HG03342 (cell line): Measurements from ENCODE around the gene EGLN2.
A peak's percentile ranks its signal among the peaks of the same experiment; 100 is the strongest.
"Not testable (repeated sequence)": the region's sequence is repeated elsewhere in the genome, so short reads cannot be mapped to it uniquely, and the experiment has no call there.

ENCODE experiments used
- ATAC-seq: cut with Tn5 transposase; IDR thresholded peaks from one replicate; pipeline ENCODE4 v1.9.1; 2021; ENCODE audit warnings: mild to moderate bottlenecking, moderate library complexity; ENCODE audit not compliant: unreplicated experiment

Gene EGLN2

DNA sequence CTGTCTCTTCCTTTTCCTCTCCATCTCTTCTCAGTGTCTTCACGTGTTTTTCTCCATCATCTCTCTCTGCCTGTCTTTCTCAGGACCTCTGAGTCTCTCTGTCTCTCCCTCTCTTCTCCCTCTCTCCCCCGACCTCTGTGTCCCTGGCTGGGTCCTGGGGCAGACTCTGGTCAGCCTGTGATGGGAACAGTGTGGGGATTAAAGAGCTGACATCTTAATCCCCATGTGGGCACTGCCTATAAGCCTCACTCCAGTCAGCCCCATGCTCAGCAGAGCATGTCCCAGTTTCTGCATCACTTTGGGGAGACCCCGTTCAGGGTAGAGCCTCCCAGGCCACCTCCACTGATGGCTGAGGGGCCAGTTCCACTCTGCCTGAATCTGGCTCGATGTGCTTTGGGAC, 16.2 kb downstream of the EGLN2 start:
- ATAC-seq: no peak

DNA sequence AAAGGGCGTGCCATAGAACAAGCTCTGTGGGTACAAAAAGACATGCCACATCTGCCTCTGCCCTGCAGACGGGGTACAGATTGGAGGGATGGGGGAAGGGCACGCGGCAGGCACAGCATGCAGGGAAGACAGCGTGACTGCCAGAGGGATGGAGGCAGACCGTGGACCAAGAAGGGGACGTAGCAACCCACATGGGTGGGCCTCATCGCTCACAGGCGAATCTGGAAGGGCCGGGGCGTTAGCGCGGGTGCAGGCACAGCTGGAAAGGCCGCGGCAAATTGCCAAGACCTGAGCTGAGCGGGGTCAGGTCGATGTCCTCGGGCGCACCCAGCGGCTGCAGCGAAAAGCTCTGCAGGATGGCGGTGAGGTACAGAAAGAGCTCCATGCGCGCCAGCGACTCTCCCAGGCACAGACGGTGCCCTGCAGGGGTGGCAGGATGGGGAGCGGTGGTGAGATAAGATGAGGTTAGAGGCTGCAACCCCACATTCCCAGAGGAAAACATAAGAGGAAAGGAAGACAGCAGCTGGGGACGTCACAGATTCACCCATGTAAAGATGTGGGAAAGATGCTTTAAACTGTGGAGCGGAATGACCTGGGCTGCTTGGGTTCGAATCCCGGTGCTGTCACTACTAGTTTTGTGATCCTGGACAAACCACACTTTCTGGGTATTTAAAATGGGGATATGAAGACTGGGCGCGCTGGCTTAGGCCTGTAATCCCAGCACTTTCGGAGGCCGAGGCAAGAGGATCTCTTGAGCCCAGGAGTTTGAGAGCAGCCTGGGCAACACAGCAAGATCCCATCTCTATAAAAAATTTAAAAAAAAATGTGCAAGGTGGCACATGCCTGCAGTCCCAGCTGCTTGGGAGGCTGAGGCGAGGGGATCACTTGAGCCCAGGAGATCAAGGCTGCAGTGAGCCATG, 19.7 kb downstream of the EGLN2 start:
- ATAC-seq: peak; percentile 52

DNA sequence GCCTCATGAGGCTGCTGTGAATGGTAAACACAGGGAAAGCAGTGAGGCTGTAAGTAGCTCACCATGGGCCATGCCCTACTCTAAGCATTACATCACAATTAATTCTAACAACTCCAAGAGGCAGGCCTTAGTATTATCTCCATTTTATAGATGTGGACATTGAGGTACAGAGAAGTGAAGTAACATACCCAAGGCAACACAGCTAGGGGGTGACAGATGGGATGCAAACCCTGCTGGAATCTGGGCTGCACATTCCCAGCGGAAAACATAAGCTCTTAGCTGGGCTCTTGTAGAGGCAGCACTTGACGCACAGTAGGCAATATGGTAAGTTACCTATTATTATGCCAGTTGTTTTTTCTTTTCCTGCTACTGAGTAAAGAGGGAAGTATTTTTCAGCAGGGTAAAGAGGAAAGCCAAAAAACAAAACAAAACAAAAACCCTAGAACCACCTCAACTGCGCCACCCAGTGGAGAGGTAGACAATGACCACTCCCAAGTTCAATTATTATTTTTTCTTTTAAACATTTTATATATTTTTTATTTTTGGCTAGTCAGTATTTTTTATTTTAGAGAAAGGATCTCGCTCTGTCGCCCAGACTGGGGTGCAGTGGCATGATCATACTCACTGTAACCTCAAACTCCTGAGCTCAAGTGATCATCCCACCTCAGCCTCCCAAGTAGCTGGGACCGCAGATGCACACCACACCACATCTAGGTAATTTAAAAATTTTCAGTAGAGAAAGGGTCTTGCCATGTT, 20.7 kb downstream of the EGLN2 start:
- ATAC-seq: not testable (repeated sequence)

DNA sequence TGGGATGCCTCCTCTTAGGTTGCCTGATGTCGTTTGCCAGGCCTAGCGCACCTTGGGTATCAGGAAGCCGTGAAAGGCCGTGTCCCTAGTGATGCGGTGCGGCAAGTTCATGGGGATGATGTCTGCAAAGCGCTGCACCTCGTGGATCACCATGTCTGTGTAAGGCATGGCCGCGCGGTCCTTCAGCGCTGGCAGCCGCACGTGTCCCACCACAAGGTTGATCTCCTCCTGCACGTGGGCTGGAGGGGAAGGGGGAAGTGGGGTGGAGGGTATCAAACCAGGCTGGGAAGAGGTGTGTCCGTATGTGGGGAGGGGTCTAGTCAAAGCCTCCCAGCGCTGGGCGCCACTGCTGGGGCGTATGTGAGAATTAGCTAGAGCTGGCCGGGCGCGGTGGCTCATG, 23.2 kb downstream of the EGLN2 start:
- no peak for ATAC-seq

DNA sequence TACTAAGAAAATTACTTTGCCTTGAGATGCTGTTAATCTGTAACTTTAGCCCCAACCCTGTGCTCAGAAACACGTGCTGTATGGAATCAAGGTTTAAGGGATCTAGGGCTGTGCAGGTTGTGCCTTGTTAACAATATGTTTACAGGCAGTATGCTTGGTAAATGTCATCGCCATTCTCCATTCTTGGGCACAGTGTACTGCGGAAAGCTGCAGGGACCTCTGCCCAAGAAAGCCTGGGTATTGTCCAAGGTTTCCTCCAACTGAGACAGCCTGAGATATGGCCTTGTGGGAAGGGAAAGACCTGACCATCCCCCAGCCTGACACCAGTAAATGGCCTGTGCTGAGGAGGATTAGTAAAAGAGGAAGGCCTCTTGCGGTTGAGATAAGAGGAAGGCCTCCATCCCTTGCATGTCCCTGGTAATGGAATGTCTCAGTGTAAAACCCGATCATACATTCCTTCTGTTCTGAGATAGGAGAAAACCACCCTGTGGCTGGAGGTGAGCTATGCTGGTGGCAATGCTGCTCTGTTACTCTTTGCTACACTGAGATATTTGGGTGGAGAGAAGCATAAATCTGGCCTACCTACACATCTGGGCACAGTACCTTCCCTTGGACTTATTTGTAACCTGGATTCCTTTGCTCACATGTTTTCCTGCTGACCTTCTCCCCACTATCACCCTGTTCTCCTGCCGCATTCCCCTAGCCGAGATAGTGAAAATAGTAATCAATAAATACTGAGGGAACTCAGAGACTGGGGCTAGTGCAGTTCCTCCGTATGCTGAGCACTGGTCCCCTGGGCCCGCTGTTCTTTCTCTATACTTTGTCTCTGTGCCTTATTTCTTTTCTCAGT, 23.9 kb downstream of the EGLN2 start:
- ATAC-seq: not testable (repeated sequence)

DNA sequence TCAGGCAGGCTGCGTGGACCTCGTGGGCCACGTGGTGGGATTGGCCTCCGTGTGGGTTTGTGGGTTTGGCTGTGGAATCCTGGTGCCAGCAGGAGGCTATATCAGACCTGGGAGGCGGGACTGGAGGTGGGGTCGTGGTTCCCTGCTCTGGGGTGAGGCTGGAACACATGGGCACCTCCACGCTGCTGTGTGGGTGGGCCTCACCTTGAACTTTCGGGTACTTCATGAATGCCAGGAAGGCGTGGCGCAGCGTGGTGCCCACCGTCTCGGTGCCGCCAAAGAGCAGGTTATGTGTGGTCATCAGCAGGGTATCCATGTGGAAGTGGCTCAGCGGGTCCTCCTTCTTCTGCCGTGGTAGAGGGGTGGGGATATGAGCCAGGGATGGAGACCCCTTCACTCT, 25.9 kb downstream of the EGLN2 start:
- not testable (repeated sequence) for ATAC-seq

DNA sequence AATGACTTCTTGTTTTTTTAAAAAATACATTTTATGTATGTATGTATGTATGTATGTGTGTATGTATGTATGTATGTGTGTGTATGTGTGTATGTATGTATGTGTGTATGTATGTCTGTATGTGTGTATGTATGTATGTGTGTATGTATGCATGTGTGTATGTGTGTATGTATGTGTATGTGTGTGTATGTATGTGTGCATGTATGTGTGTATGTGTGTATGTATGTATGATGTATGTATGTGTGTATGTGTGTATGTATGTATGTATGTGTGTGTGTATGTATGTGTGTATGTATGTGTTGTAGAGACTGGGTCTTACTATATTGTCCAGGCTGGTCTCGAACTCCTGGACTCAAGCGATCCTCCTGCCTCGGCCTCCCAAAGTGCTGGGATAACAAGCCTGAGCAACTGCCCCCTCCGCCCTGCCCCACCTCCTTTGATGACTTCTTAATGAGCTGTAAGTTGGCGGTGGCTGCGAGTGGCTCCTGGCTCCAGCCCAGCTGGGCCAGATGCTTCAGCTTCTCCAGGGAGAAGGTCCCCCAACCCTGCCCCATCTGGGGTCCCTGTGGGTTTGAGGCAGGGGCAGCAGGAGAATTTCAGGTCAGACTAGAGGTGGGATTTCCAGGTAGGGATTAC, 26.6 kb downstream of the EGLN2 start:
- not testable (repeated sequence) for ATAC-seq

DNA sequence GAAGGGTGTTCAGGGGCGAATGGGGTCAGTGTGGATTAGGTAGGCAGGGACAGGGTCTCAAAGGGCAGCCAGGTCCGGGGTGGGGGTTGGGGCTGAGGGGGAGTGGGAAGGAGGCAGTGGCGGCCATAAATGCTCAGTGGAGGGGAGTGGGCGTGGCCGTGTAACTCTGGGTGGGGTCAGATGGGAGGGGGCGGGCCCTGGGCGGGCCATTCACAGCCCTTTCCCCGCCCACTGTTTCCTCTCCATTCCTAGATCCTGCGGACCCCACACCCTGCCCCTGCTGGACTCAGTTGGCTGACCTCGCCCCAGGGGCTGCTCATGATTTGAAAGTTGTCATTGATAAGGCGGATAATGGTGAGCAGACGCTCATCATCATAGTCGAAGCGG, 27.3 kb downstream of the EGLN2 start:
- ATAC-seq: not testable (repeated sequence)

DNA sequence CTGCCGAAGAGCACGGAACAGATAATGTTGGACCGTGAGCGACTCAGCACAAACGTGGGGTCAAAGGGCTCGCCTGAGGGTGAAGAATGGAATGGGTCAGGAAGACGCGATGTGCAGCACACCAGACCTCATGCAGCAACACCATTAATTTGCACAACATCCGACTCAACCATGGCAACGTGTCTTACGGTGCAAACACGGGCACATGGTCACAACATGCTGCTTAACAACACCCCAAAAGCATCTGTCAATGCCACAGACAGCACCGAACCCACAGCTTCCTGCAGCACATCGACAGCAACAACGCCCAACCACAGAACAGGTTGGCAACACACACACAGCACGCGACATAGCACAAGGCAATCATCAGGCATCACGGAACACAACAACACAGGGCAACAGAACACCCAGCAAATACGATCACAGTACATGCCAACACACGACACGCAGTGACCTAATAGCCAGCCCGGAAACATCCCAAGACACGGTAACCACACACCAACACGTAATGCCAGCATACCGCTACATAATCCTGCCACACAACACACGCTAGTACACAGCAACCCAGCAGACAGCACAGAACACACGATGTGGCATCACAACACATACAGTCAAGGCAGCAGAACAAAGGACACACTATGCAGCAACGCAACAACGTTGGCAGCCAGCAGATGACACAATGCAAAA, 27.9 kb downstream of the EGLN2 start:
- not testable (repeated sequence) for ATAC-seq

DNA sequence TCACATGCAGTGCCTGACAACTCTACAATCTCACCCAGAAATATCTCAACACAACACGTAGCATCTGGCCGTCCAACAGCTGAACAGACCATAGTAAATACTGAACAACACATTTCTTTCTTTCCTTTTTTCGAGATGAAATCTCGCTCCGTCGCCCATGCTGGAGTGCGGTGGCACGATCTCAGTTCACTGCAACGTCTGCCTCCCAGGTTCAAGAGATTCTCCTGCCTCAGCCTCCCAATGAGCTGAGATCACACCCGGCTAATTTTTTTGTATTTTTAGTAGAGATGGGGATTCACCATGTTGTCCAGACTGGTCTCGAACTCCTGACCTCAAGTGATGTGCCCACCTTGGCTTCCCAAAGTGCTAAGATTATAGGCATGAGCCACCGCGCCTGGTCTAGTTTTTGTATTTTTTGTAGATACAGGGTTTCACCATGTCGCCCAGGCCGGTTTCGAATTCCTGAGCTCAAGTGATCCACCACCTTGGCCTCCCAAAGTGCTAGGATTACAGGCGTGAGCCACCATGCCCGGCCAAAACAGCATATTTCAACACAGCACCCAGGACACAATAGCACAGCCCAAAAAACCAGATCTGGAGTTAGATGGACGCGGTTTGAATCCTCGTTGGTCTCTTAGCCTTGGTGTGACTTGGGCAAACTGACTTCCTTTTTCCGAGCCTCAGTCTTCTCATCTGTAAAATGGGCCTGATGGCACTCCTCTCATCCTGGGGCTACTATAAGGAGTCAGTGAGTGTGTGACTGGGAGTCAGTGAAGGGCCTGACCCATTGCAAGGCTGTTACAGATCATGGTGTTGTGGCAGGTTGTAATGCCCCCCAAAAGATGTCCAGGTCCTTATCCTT, 28.6 kb downstream of the EGLN2 start:
- no peak for ATAC-seq

DNA sequence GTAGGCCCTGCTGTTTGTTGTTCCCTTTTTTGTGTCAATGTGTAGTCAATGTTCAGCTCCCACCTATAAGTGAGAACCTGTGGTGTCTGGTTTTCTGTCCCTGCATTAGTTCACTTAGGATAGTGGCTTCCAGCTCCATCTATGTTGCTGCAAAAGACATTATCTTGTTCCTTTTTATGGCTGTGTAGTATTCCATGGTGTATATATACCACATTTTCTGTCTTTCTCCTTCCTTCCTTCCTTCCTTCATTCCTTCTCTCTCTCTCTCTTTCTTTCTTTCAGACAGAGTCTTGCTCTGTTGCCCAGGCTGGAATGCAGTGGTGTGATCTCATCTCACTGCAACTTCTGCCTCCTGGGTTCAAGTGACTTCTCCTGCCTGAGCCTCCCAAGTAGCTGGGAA, 30.2 kb downstream of the EGLN2 start:
- no peak for ATAC-seq

DNA sequence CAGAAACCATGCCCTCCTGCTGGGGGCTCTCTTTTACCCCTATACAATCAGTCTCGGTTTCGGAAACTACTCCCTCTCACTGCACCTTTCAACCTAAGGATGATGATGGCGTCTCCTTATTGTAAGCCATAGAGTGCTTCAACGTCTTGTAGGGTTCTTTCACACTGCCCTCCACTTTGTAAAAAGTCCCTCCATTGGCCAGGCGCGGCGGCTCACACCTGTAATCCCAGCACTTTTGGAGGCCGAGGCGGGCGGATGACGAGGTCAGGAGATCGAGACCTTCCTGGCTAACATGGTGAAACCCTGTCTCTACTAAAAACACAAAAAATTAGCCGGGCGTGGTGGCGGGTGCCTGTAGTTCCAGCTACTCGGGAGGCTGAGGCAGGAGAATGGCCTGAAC, 31.8 kb downstream of the EGLN2 start:
- not testable (repeated sequence) for ATAC-seq

DNA sequence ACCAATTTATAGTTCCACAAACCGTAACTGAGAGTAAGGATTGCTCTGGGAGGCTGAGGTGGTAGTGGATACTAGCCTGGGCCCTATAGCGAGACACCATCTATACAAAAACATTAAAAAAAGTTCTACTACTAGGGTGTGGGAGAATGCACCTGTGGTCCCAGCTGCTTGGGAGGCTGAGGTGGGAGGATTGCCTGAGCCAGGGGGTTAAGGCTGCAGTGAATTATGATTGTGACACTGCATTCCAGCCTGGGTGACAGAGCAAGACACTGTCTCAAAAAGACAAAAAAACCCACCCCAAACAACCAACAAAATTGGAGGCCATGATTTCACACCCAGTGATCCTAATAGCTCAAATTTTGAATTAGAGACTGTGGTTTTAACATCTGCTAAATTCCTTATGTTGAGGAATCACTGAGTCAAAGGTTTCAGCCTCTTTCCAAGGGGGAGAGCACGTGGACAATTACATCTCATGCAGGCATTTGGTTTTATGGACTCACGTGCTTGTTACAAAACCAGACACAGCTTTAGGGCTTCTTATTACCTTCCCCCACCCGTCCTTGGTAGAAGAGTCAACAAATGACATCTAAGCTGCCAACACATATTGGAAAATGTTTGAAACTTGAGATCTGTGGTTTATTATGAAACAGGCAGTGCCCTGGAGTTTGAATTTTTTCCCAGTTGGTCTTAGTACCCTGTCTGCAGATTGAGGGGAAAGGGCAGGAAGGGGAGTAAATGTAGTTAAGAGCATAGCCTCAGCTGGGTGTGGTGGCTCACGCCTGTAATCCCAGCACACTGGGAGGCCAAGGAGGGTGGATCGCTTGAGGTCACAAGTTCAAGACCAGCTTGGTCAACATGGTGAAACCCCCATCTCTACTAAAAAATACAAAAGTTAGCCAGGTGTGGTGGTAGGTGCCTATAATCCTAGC, 32.8 kb downstream of the EGLN2 start:
- ATAC-seq: no peak

DNA sequence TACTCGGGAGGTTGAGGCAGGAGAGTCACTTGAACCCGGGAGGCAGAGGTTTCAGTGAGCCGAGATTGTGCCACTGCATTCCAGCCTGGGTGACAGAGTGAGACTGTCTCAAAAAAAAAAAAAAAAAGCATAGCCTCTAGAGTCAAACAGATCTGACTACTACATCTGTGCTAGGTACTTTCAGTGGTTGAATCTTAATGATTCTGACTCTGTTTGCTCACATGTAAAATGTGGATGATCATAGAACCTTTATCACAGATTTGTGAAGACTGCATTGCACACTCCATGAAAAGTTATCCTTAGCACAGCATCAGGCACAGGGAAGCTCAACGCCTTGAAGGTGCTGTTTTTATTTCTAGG, 33.4 kb downstream of the EGLN2 start:
- ATAC-seq: not testable (repeated sequence)

DNA sequence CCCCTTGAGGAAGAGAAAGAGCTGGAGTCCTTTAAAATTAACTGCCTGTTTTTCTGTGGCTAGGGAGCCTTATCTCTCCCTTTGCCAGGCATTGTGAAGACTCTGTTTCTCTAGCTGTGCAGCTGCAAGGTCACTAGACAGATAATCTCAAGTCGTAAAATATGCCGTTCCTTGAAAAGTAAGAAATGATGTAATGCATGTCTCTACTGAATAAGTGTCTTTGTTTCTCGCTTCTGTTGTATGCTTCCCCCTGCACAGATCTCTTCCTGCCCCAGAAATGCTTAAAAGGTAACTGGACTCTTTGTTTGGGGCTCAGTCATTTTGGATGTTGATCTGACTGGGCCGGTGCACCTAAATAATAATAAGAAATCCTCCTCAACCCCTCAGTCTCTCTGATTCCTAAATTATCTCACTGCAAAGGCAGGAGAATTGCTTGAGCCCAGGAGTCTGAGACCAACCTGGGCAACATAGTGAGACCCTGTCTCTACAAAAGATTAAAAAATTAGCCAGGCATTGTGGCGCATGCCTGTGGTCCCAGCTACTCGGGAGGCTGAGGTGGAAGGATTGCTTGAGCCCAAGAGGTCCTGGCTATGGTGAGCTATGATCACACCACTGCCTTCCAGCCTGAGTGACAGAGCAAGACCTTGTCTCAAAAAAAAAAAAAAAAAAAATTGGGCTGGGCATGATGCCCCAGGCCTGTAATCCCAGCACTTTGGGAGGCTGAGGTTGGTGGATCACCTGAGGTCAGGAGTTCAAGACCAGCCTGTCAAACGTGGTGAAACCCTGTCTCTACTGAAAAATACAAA, 34.9 kb downstream of the EGLN2 start:
- not testable (repeated sequence) for ATAC-seq

DNA sequence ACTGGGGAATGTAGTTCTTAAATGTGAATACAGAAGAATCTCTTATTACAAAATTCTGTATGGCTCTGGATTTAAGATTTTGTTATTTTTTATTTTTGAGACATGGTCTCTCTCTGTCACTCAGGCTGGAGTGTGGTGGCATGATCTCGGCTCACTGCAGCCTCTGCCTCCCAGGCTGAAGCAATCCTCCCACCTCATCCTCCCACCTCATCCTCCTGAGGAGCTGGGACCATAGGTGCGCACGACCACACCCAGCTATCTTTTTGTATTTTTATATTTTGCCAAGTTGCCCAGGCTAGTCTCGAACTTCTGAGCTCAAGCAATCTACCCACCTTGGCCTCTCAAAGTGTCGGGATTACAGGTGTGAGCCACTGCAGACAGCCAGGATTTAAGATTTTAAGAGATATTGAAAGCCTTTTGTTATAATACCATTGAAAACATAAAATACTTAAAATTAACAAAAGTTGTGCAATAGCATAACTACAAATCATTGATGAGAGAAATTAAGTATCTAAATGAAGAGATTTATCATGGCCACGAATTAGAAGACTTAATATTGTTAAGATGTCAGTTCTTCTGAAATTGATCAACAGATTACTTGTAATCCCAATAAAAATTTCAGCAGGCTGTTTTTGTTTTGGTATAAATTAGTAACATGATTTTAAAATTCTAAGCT, 37.9 kb downstream of the EGLN2 start:
- ATAC-seq: no peak

DNA sequence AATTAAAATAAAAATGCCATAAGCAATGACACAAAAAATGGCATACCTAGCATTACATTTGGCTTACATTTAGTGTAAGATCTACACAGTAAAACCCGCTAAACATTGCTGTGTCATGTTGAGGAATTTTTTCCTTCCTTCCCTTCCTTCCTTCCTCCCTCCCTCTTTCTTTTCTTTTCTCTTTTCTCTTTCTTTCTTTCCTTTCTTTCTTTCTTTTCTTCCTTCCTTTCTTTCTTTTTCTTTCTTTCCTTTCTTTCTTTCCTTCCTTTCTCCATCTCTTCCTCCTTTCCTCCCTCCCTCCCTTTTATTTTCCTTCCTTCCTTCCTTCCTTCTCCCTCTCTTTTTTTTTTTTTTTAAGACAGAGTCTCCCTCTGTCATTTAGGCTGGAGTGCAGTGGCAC, 39.5 kb downstream of the EGLN2 start:
- ATAC-seq: not testable (repeated sequence)
